CD4-positive, alpha-beta T cell (primary cell): Measurements from ENCODE around the gene GSK3B. TPM values are rescaled to one million over a fixed set of nuclear protein-coding genes. Genes with fewer than 3 reads are reported as not detected.

Source experiments
- ATAC-seq: fragments of 200-7000 bp; cut with Tn5 transposase; one replicate; pipeline ENCODE4 v1.10.0; 2022; ENCODE audit warnings: mild to moderate bottlenecking; ENCODE audit not compliant: poor library complexity
- CTCF ChIA-PET: fragments of 350-600 bp; sonication (Branson Sonifier 250); formaldehyde crosslinking; loops from one replicate; lab custom pipeline; 2021; ENCODE audit warnings: antibody characterized with exemption, inconsistent platforms; lab: Charles Lee
- POLR2A ChIA-PET: fragments of 350-600 bp; sonication (Branson Sonifier 250); formaldehyde crosslinking; loops from one replicate; lab custom pipeline; 2021; ENCODE audit warnings: antibody characterized with exemption, inconsistent platforms; lab: Charles Lee
- DNase-seq, 14 experiments: peaks; one replicate each; pipeline ENCODE4 v3.0.0-alpha.2; 2013 to 2020; ENCODE audit warnings: mixed read lengths in 2 of 14
- H3K27ac ChIP-seq, 2 donors: one replicate each; pipeline versions ENCODE4 v1.5.1 to v1.7.0; 2013; ENCODE audit warnings: low read length in 2 of 2, low read depth in 1 of 2, mild to moderate bottlenecking in 1 of 2
- H3K27me3 ChIP-seq, 2 experiments: 1 replicate in 1 of 2; 2 replicates in 1 of 2; pipeline versions ENCODE4 v1.6.1 to v1.7.0; 2013; ENCODE audit warnings: low read length in 2 of 2, control low read depth in 1 of 2, mild to moderate bottlenecking in 1 of 2, moderate library complexity in 1 of 2; ENCODE audit not compliant: insufficient read depth in 2 of 2, control insufficient read depth in 1 of 2
- H3K36me3 ChIP-seq: one replicate; pipeline ENCODE4 v1.6.1; 2013; ENCODE audit warnings: low read length, control low read depth; ENCODE audit not compliant: insufficient read depth
- H3K4me1 ChIP-seq: one replicate; pipeline ENCODE4 v1.6.1; 2013; ENCODE audit warnings: low read length, control low read depth; ENCODE audit not compliant: insufficient read depth
- H3K4me3 ChIP-seq: one replicate; pipeline ENCODE4 v1.5.1; 2013; ENCODE audit warnings: mild to moderate bottlenecking, low read length, moderate library complexity
- H3K9me3 ChIP-seq, 2 experiments: 1 replicate in 1 of 2; 2 replicates in 1 of 2; pipeline versions ENCODE4 v1.6.1 to v1.7.0; 2013; ENCODE audit warnings: low read length in 2 of 2, mild to moderate bottlenecking in 2 of 2, control low read depth in 1 of 2, moderate library complexity in 1 of 2; ENCODE audit not compliant: control insufficient read depth in 1 of 2, insufficient read depth in 1 of 2
- H3K27ac Mint-ChIP-seq: one replicate; pipeline ENCODE4 v1.8.0; 2020; ENCODE audit warnings: mixed read lengths
- H3K27me3 Mint-ChIP-seq: one replicate; pipeline ENCODE4 v1.8.0; 2021; ENCODE audit warnings: mixed read lengths
- H3K36me3 Mint-ChIP-seq: one replicate; pipeline ENCODE4 v1.8.0; 2021; ENCODE audit warnings: low read depth, mixed read lengths
- H3K4me1 Mint-ChIP-seq: one replicate; pipeline ENCODE4 v1.8.0; 2021; ENCODE audit warnings: low read depth, mixed read lengths
- H3K4me3 Mint-ChIP-seq: one replicate; pipeline ENCODE4 v1.8.0; 2020; ENCODE audit warnings: mild to moderate bottlenecking, mixed read lengths
- H3K9me3 Mint-ChIP-seq: one replicate; pipeline ENCODE4 v1.8.0; 2020; ENCODE audit warnings: mixed read lengths
- CTCF ChIP-seq: fragments of 200-600 bp; IDR thresholded peaks from one replicate; pipeline ENCODE4 v1.8.0; 2022; ENCODE audit warnings: antibody characterized with exemption, mild to moderate bottlenecking
- intact Hi-C, 2 experiments: fragments of 100-400 bp; cut with DNase I in 1 of 2; cut with micrococcal nuclease in 1 of 2; formaldehyde crosslinking; loops; one replicate each; pipeline versions ENCODE4 v1.15.1 to v1.9.0; 2023 to 2025; cut with DNase I, micrococcal nuclease
- total RNA-seq, 174 experiments: library from RNA in 2 of 174; stranded (reverse) in 2 of 174; gene quantifications; one replicate each; pipeline ENCODE4 v1.2.3 and lab custom pipeline; 2021 to 2026

The GSK3B gene
- total RNA-seq, 2 experiments from 2014 or later = 27.9 to 29.1 TPM

- no peaks in the 10 kb centered on the region for H3K9me3 Mint-ChIP-seq
- peaks cover 4% of the 10 kb centered on the region for H3K4me1 Mint-ChIP-seq
- DNase-seq (no peak), ATAC-seq (no peak)
- H3K4me1 ChIP-seq = peaks cover 8% of the 10 kb centered on the region
- H3K27ac ChIP-seq = no peak overlapping the region
- no peak for TF ChIP-seq CTCF
- CTCF ChIA-PET = no interaction called here
- no peak overlapping the region for H3K4me3 ChIP-seq
- intact Hi-C loops = no loop called here
- H3K9me3 ChIP-seq = no peaks in the 10 kb centered on the region
- H3K27me3 ChIP-seq = no peaks in the 10 kb centered on the region
- H3K27ac Mint-ChIP-seq = no peak overlapping the region
- no peaks in the 10 kb centered on the region for H3K36me3 Mint-ChIP-seq
- H3K36me3 ChIP-seq = no peaks in the 10 kb centered on the region
- POLR2A ChIA-PET = no interaction called here
- no peaks in the 10 kb centered on the region for H3K27me3 Mint-ChIP-seq
- no peak overlapping the region for H3K4me3 Mint-ChIP-seq
Observed at GRCh38 chr3:119783883-119784282, 310.4 kb downstream of the GSK3B start.

GRCh38 chr3:119783255-119783654, 311.0 kb downstream of the GSK3B start:
- Histone ChIP-seq H3K36me3 (no peaks in the 10 kb centered on the region), H3K4me1 (peaks cover 8% of the 10 kb centered on the region), H3K9me3 (no peaks in the 10 kb centered on the region), H3K4me3 (no peak overlapping the region), H3K27me3 (no peaks in the 10 kb centered on the region), H3K27ac (no peak overlapping the region)
- H3K4me3 Mint-ChIP-seq = no peak overlapping the region
- TF ChIP-seq CTCF = no peak
- no peak overlapping the region for H3K27ac Mint-ChIP-seq
- intact Hi-C loops = no loop called here
- ATAC-seq (no peak), DNase-seq (no peak)
- POLR2A ChIA-PET = no interaction called here
- H3K36me3 Mint-ChIP-seq = no peaks in the 10 kb centered on the region
- H3K27me3 Mint-ChIP-seq = no peaks in the 10 kb centered on the region
- H3K9me3 Mint-ChIP-seq = no peaks in the 10 kb centered on the region
- H3K4me1 Mint-ChIP-seq = peaks cover 4% of the 10 kb centered on the region
- CTCF ChIA-PET = no interaction called here

GRCh38 chr3:119782460-119782859, 311.8 kb downstream of the GSK3B start:
- no peaks in the 10 kb centered on the region for H3K36me3 ChIP-seq
- H3K4me1 ChIP-seq = peaks cover 8% of the 10 kb centered on the region
- Mint-ChIP-seq H3K36me3 (no peaks in the 10 kb centered on the region), H3K27me3 (no peaks in the 10 kb centered on the region), H3K27ac (no peak overlapping the region), H3K4me1 (peaks cover 4% of the 10 kb centered on the region), H3K9me3 (no peaks in the 10 kb centered on the region), H3K4me3 (no peak overlapping the region)
- DNase-seq (no peak), ATAC-seq (no peak)
- TF ChIP-seq CTCF = no peak
- no peaks in the 10 kb centered on the region for H3K9me3 ChIP-seq
- H3K4me3 ChIP-seq = no peak overlapping the region
- intact Hi-C loops = no loop called here
- H3K27ac ChIP-seq = no peak overlapping the region
- H3K27me3 ChIP-seq = no peaks in the 10 kb centered on the region
- ChIA-PET CTCF (no interaction called here), POLR2A (no interaction called here)
